Endothelial cell of umbilical vein (primary cell): Measurements from ENCODE around the gene YARS1. TPM values are rescaled to one million over a fixed set of nuclear protein-coding genes. Genes with fewer than 3 reads are reported as not detected.

Experiments used
- BruUV-seq: library from RNA; stranded (reverse); fragments of 400-500 nt; replicated peaks from 2 replicates; lab custom pipeline; 2021; lab: Mats Ljungman, UMichigan
- CTCF ChIA-PET: fragments of 300-600, 350-600 bp; sonication (Branson Sonifier 250); formaldehyde crosslinking; loops from one replicate; lab custom pipeline; 2021; ENCODE audit warnings: antibody characterized with exemption, inconsistent platforms; lab: Charles Lee
- POLR2A ChIA-PET: fragments of 300-600, 350-600 bp; sonication (Branson Sonifier 250); formaldehyde crosslinking; loops from one replicate; lab custom pipeline; 2021; ENCODE audit warnings: antibody characterized with exemption, inconsistent platforms; lab: Charles Lee
- DNase-seq: peaks from one replicate; pipeline ENCODE4 v3.0.0-alpha.2; 2011; ENCODE audit warnings: low read depth, low spot score
- FAIRE-seq: peaks from 2 replicates; lab custom pipeline; 2011; peaks lifted over from hg19 to GRCh38; lab: Jason Lieb, UNC
- H2AFZ ChIP-seq: 2 replicates; pipeline ENCODE4 v1.6.0; 2012; ENCODE audit warnings: low read depth, low read length, control low read depth, inconsistent platforms
- H3K27ac ChIP-seq: 2 replicates; pipeline ENCODE4 v1.5.1; 2011; ENCODE audit warnings: low read depth, mild to moderate bottlenecking, control low read depth, low read length, moderate library complexity; ENCODE audit not compliant: insufficient read depth
- H3K27me3 ChIP-seq, 2 experiments: 2 replicates each; pipeline versions ENCODE4 v1.6.0 to v1.6.1; 2011; ENCODE audit warnings: low read length in 2 of 2, mixed read lengths in 1 of 2; ENCODE audit not compliant: control insufficient read depth in 2 of 2, insufficient read depth in 2 of 2
- H3K36me3 ChIP-seq, 2 experiments: 2 replicates in 1 of 2; 3 replicates in 1 of 2; pipeline ENCODE4 v1.5.1; 2011; ENCODE audit warnings: low read length in 2 of 2, mild to moderate bottlenecking in 1 of 2, moderate library complexity in 1 of 2; ENCODE audit not compliant: control insufficient read depth in 2 of 2, insufficient read depth in 2 of 2; ENCODE audit errors: extremely low read depth in 1 of 2
- H3K4me1 ChIP-seq: 3 replicates; pipeline ENCODE4 v1.5.1; 2011; ENCODE audit warnings: mild to moderate bottlenecking, low read length; ENCODE audit not compliant: control insufficient read depth, insufficient read depth; ENCODE audit errors: extremely low read depth
- H3K4me2 ChIP-seq: 2 replicates; pipeline ENCODE4 v1.6.1; 2011; ENCODE audit warnings: low read length, control low read depth, mixed read lengths; ENCODE audit not compliant: insufficient read depth
- H3K4me3 ChIP-seq, 3 experiments: fragments of 200-600 bp in 1 of 3; sonication (generic), shearing (Covaris generic) in 1 of 3; replicated peaks in 1 of 3; 2 replicates each; pipeline ENCODE4 v1.5.1; 2011 to 2016; ENCODE audit warnings: control low read depth in 3 of 3, low read length in 3 of 3, mild to moderate bottlenecking in 2 of 3, inconsistent platforms in 1 of 3, low read depth in 1 of 3, moderate library complexity in 1 of 3; ENCODE audit not compliant: insufficient read depth in 1 of 3
- H3K79me2 ChIP-seq: 2 replicates; pipeline ENCODE4 v1.6.0; 2012; ENCODE audit warnings: low read length, inconsistent platforms; ENCODE audit not compliant: control insufficient read depth, insufficient read depth
- H3K9ac ChIP-seq: replicated peaks from 2 replicates; pipeline ENCODE3; 2011; ENCODE audit warnings: low read length, control low read depth; ENCODE audit not compliant: insufficient read depth; ENCODE audit errors: extremely low read depth
- H3K9me1 ChIP-seq: replicated peaks from 3 replicates; pipeline ENCODE4 v1.6.0; 2011; ENCODE audit warnings: mild to moderate bottlenecking, low read length; ENCODE audit not compliant: control insufficient read depth, insufficient read depth; ENCODE audit errors: extremely low read depth
- H3K9me3 ChIP-seq: replicated peaks from 2 replicates; pipeline ENCODE4 v1.5.1; 2012; ENCODE audit warnings: low read length, inconsistent platforms; ENCODE audit not compliant: control insufficient read depth, insufficient read depth
- H4K20me1 ChIP-seq: replicated peaks from 2 replicates; pipeline ENCODE3; 2011; ENCODE audit warnings: mild to moderate bottlenecking, low read length; ENCODE audit not compliant: control insufficient read depth, insufficient read depth; ENCODE audit errors: extremely low read depth
- EZH2 ChIP-seq: IDR thresholded peaks from 2 replicates; pipeline ENCODE4 v1.6.1; 2012; ENCODE audit warnings: borderline replicate concordance, low read depth, mild to moderate bottlenecking, moderate library complexity, low read length, inconsistent platforms; ENCODE audit not compliant: severe bottlenecking
- FOS ChIP-seq: IDR thresholded peaks from 2 replicates; pipeline ENCODE4 v1.6.1; 2011; ENCODE audit warnings: mild to moderate bottlenecking, low read length, moderate library complexity, borderline replicate concordance; ENCODE audit not compliant: insufficient read depth
- GATA2 ChIP-seq: IDR thresholded peaks from 2 replicates; pipeline ENCODE4 v1.7.0; 2011; ENCODE audit warnings: low read depth, mild to moderate bottlenecking, moderate library complexity, mixed read lengths, low read length; ENCODE audit not compliant: insufficient read length, insufficient read depth
- JUN ChIP-seq: IDR thresholded peaks from 2 replicates; pipeline ENCODE4 v1.6.1; 2011; ENCODE audit warnings: borderline replicate concordance, low read depth; ENCODE audit not compliant: insufficient read length, insufficient read depth
- MYC ChIP-seq: IDR thresholded peaks from one replicate; pipeline ENCODE4 v1.6.1; 2011; ENCODE audit warnings: mild to moderate bottlenecking, low read depth, low read length
- POLR2A ChIP-seq: IDR thresholded peaks from 2 replicates; pipeline ENCODE4 v1.6.1; 2012; ENCODE audit warnings: low read depth, mild to moderate bottlenecking, control low read depth, low read length
- POLR2AphosphoS5 ChIP-seq: IDR thresholded peaks from 2 replicates; pipeline ENCODE4 v1.6.1; 2012; ENCODE audit warnings: low read depth, mild to moderate bottlenecking, control low read depth, low read length, moderate library complexity; ENCODE audit not compliant: insufficient read depth
- dilution Hi-C: fragments of 300-500 bp; cut with MboI; formaldehyde crosslinking; loops from one replicate; pipeline ENCODE4 v1.15.0; 2019; ENCODE audit warnings: low sequenced_read_pairs; ENCODE audit not compliant: extremely low pct_ligation_motif_present
- intact Hi-C: fragments of 100-400 bp; cut with micrococcal nuclease; formaldehyde crosslinking; loops from one replicate; pipeline ENCODE4 v1.10.0; 2022
- polyA plus RNA-seq, 4 experiments: library from polyadenylated mRNA; depleted of rRNA in 3 of 4; stranded (reverse) in 3 of 4; unstranded in 1 of 4; fragments of >200 nt; gene quantifications; 2 replicates each; pipeline versions ENCODE4 v1.2.1 to v1.2.3, GENCODE V29; 2011 to 2012; ENCODE audit warnings: missing spikeins in 1 of 4
- total RNA-seq: library from RNA; stranded (reverse); gene quantifications from 2 replicates; pipeline ENCODE4 v1.2.3, GENCODE V29; 2021
- TF ChIP-seq, protein P1 (sequence below): IDR thresholded peaks from 2 replicates; pipeline ENCODE4 v1.6.1; 2011; ENCODE audit not compliant: insufficient read depth, insufficient read length
- TF ChIP-seq, protein P2 (sequence below), 2 donors: IDR thresholded peaks; 1 replicate in 1 of 2; 2 replicates in 1 of 2; pipeline ENCODE4 v1.5.1; 2011; ENCODE audit warnings: low read length in 2 of 2, mild to moderate bottlenecking in 2 of 2, moderate library complexity in 2 of 2, control low read depth in 1 of 2, inconsistent platforms in 1 of 2, low read depth in 1 of 2; ENCODE audit not compliant: insufficient read depth in 1 of 2; ENCODE audit errors: extremely low read depth in 1 of 2

Gene YARS1
- total and polyA plus RNA-seq, 2 donors (not counting 3 experiments of a cell fraction or from before 2014, with no cell fraction given), result 38.2 to 144 TPM

DNA sequence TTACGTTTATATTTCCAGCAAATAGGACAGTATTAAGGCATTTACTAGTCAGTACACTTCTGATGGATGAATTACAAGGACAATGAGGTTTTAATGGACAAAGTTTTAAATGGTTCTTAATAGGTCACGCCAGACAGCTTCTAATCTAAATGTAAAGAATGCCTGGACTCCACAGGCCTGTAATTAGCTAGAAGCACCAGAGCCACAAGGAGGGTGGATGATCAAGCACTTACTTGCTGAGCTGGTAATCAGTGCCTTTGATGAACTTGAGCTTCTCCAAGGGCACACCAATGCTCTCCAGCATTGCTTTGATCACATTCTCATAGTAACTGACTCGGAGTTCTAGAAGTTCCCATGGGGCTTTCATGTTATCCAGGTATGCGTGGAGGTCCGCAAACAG lies 6.8 kb downstream of the YARS1 start:
- Histone ChIP-seq H3K27me3 (no peaks in the 10 kb centered on the region), H3K36me3 (peaks cover 8 to 10% of the 10 kb centered on the region in 2 experiments), H3K9ac (no peak overlapping the region), H3K4me3 (no peak overlapping the region), H4K20me1 (peaks cover 3% of the 10 kb centered on the region), H2AFZ (no peak overlapping the region), H3K4me2 (no peak overlapping the region), H3K4me1 (peaks cover 10% of the 10 kb centered on the region), H3K27ac (no peak overlapping the region), H3K9me3 (no peaks in the 10 kb centered on the region), H3K79me2 (peaks cover 68% of the 10 kb centered on the region), H3K9me1 (no peaks in the 10 kb centered on the region)
- ChIA-PET CTCF (no interaction called here), POLR2A (no interaction called here)
- DNase-seq, result no peak
- intact Hi-C loops (no loop called here), dilution Hi-C loops (no loop called here)
- FAIRE-seq, result no peak
- BruUV-seq, result no TSS peak
- TF ChIP-seq, protein P1, sequence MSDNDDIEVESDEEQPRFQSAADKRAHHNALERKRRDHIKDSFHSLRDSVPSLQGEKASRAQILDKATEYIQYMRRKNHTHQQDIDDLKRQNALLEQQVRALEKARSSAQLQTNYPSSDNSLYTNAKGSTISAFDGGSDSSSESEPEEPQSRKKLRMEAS, result no peak
- TF ChIP-seq JUN (no peak), POLR2AphosphoS5 (no peak), POLR2A (no peak), MYC (no peak), FOS (no peak), GATA2 (no peak), EZH2 (no peak)
- TF ChIP-seq, protein P2, sequence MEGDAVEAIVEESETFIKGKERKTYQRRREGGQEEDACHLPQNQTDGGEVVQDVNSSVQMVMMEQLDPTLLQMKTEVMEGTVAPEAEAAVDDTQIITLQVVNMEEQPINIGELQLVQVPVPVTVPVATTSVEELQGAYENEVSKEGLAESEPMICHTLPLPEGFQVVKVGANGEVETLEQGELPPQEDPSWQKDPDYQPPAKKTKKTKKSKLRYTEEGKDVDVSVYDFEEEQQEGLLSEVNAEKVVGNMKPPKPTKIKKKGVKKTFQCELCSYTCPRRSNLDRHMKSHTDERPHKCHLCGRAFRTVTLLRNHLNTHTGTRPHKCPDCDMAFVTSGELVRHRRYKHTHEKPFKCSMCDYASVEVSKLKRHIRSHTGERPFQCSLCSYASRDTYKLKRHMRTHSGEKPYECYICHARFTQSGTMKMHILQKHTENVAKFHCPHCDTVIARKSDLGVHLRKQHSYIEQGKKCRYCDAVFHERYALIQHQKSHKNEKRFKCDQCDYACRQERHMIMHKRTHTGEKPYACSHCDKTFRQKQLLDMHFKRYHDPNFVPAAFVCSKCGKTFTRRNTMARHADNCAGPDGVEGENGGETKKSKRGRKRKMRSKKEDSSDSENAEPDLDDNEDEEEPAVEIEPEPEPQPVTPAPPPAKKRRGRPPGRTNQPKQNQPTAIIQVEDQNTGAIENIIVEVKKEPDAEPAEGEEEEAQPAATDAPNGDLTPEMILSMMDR (IDR thresholded peaks at IDR 0.05; ENCODE audit: extremely low read depth in 1 of 2, insufficient read depth in 1 of 2, low read depth in 1 of 2, low read length in 2 of 2), result no peak
